Memory B cell (primary cell): ENCODE data around the gene NMNAT2.
"Not testable (repeated sequence)": the region's sequence is repeated elsewhere in the genome, so short reads cannot be mapped to it uniquely, and the experiment has no call there.

Source experiments
- ATAC-seq: fragments of 150-1000 bp; cut with Tn5 transposase; 2 replicates; pipeline ENCODE4 v1.10.0; 2021; ENCODE audit warnings: low read depth, mild to moderate bottlenecking, moderate library complexity
- DNase-seq, 2 donors: peaks; one replicate each; pipeline ENCODE4 v3.0.0; 2022; ENCODE audit warnings: low spot score in 2 of 2
- H3K27ac Mint-ChIP-seq: one replicate; pipeline ENCODE4 v1.8.0; 2022; ENCODE audit warnings: mild to moderate bottlenecking, moderate library complexity, mixed read lengths
- H3K27me3 Mint-ChIP-seq: one replicate; pipeline ENCODE4 v1.8.0; 2022; ENCODE audit warnings: mixed read lengths
- H3K36me3 Mint-ChIP-seq: one replicate; pipeline ENCODE4 v1.8.0; 2022; ENCODE audit warnings: mild to moderate bottlenecking, mixed read lengths
- H3K4me1 Mint-ChIP-seq: one replicate; pipeline ENCODE4 v1.8.0; 2022; ENCODE audit warnings: mixed read lengths
- H3K4me3 Mint-ChIP-seq: one replicate; pipeline ENCODE4 v1.8.0; 2022; ENCODE audit warnings: mild to moderate bottlenecking, moderate library complexity, mixed read lengths
- H3K9me3 Mint-ChIP-seq: one replicate; pipeline ENCODE4 v1.8.0; 2022; ENCODE audit warnings: mixed read lengths

NMNAT2 gene

DNA sequence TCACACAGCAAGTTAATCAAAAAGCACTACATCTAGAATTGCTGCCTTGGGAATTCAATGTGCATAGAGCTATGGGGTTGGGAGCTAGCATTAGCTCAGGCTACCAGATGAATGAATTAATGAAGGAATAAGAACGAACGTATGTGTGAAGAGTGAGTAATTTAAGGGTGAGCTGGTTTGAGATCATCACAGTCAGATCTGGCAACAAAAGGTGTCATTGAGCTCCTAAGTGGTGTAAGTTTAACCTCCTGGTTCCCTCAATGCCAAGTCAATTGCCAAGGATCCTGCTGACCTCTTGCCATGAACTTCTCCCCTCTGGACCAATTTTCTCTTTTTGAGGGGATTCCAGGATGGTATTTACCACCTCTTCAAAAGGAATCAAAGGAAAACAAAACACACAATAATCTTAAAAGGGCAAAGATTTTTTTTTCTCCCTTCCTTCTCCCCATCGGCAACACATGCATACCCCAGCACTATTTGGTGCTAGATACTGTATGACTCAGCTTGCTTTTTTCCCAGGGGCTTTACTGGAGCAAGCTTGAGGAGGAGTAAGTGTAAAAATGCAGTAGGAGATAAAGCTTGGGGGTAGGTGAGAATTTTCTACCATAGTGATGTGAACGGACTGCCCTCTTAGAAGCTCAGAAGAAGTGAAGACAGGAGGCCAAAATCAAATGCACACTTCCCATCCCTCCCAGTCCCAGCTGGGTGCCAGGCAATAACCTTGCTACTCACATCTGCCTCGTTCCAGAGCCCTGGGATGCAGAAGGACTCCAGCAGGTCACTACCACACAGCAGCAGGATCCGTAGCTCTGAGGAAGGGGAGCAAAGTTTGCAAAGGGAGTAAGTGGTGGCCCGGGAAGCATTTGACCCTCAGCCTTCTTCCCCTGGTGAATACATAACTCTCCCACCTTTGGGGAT, 140.1 kb downstream of the NMNAT2 start:
- Mint-ChIP-seq H3K27me3 (peaks cover 9% of the 10 kb centered on the region), H3K36me3 (no peaks in the 10 kb centered on the region), H3K27ac (no peak overlapping the region), H3K9me3 (no peaks in the 10 kb centered on the region), H3K4me1 (no peaks in the 10 kb centered on the region), H3K4me3 (no peak overlapping the region)
- ATAC-seq (no peak), DNase-seq (no peak)

DNA sequence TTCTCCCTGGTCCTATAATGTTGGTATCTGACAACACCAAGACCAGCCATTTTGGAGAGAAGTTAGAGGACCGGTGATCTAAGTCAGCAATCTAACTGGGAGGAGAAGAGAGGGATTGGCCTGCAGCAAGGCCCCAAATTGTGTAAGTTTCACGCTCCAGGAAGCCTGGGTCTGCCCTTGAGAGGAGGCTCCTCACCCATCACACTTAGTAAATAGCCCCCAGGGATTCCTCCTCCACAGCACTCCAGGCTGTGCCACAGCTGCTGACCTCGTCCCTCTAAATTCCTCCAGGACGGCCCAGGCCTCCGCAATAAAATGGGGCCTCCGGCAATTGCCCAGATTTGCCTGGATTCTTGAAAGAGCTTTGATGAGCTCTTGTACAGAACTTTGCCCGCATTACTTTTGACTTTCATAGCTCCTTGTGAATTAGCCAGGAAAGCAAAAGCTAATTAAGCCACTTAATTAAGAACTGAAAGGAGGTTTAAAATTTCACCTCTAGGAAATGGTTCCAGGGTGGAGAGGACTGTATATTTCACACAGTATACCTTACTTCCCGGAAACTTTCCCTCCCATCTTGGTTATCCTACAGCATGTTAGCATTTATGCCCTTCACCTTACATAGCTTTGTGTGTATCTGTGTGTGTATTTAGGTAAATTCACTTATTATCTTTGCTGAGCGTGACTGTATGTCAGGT, 141.6 kb downstream of the NMNAT2 start:
- no peak for DNase-seq
- no peak for ATAC-seq
- H3K27me3 Mint-ChIP-seq = peaks cover 7% of the 10 kb centered on the region
- no peak overlapping the region for H3K4me3 Mint-ChIP-seq
- no peaks in the 10 kb centered on the region for H3K4me1 Mint-ChIP-seq
- no peaks in the 10 kb centered on the region for H3K9me3 Mint-ChIP-seq
- H3K36me3 Mint-ChIP-seq = no peaks in the 10 kb centered on the region
- H3K27ac Mint-ChIP-seq = no peak overlapping the region

DNA sequence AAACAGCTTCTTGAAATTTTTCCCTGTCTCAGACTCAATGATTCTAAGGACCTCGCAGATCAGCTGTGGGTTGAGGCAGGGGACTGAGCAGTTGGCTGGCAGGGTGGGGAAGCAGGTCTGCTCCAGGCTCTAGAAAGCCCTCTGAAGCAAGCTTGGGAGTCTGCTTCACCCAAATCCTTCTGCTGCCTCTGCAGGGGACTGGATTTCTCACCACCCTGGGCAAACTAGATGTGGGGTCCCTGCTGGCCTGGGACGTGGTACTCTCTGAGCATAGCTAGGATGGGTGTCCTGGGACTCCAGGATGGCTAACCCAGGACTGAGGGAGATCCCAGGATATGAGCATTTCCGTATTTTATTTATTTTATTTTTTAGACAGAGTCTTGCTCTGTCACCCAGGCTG, 142.9 kb downstream of the NMNAT2 start:
- no peak for DNase-seq
- Mint-ChIP-seq H3K9me3 (no peaks in the 10 kb centered on the region), H3K4me1 (no peaks in the 10 kb centered on the region), H3K36me3 (no peaks in the 10 kb centered on the region), H3K4me3 (no peak overlapping the region), H3K27me3 (peaks cover 7% of the 10 kb centered on the region), H3K27ac (no peak overlapping the region)
- ATAC-seq = no peak

DNA sequence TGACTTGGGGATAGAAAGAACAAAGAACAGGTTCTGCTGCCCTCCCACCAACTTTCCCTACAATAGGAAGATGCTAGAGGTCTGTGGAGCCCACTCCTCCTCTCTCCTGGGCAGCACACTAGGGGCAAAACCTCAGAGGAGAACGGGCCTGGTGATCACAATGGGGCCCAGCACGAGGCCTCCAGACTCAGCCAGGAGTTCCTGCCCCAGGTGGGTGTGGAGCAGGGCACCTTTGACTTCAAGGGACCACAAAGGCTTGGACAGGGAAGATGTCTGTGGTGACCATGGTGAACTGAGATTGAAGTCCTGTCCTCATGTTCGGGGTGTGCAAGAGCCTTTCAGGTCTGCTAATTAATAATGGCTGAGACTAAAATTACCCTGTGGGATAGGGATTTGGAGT, 143.3 kb downstream of the NMNAT2 start:
- ATAC-seq (no peak), DNase-seq (no peak)
- Mint-ChIP-seq H3K9me3 (no peaks in the 10 kb centered on the region), H3K27me3 (peaks cover 7% of the 10 kb centered on the region), H3K4me3 (no peak overlapping the region), H3K4me1 (no peaks in the 10 kb centered on the region), H3K27ac (no peak overlapping the region), H3K36me3 (no peaks in the 10 kb centered on the region)

DNA sequence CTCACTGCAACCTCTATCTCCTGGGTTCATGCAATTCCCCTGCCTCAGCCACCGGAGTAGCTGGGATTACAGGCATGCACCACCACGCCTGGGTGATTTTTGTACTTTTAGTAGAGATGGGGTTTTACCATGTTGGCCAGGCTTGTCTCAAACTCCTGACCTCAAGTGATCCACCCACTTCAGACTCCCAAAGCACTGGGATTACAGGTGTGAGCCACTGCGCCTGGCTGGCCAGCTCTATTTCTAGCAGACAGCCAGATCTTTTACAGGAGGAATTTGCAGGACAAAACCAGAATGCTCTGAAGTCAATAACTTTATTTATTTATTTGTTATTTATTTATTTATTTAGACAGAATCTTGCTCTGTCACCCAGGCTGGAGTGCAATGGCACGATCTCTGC, 144.2 kb downstream of the NMNAT2 start:
- H3K27me3 Mint-ChIP-seq, H3K36me3 Mint-ChIP-seq, DNase-seq: not testable (repeated sequence)

DNA sequence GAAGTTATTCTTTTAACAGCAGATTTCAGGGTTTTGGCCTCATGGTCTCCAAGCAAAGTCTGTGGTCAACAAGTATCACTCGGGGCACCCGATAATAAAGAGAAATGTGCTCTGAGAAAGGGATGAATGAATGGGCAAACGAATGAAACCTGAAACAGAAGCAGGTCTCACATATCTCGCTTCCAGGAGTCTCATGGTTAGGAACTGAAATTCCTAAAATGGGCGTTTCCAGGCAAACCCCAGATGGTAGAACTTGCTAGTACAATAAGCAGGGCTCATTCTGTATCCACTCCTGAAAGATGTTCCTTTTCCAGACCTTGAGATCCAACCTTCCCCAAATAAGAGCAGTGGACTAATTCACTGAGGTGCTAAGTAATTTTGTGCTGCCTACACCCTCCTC, 144.9 kb downstream of the NMNAT2 start:
- Mint-ChIP-seq H3K4me1 (no peaks in the 10 kb centered on the region), H3K36me3 (no peaks in the 10 kb centered on the region), H3K27me3 (peaks cover 9% of the 10 kb centered on the region), H3K27ac (no peak overlapping the region), H3K9me3 (no peaks in the 10 kb centered on the region), H3K4me3 (no peak overlapping the region)
- DNase-seq (no peak), ATAC-seq (no peak)

More for the DNA sequence above, 144.2 kb downstream of the NMNAT2 start:
- H3K9me3 Mint-ChIP-seq, H3K4me3 Mint-ChIP-seq, H3K4me1 Mint-ChIP-seq, H3K27ac Mint-ChIP-seq, ATAC-seq: not testable (repeated sequence)

DNA sequence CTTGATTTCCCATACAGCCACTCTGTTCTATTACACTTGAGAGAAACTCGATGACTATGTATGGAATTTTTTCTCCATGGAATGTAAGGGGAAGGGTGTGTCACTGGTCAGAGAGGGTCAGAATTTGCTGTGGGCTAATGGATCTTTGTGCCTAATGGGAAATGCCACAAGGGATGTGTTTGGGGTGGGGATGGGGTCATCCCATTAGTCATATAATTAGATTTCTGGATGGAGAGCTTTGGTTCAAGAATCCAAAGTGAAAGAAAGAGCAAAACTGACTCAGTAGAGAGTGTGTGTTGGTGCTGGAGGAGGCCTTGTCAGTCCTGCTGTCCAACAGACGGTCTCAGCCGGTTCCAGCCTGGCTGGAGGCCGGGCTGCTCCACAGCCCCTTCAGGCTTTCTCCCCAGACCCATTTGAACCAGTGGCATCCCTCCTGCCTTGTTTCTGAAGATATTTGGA, 145.8 kb downstream of the NMNAT2 start:
- Mint-ChIP-seq H3K36me3 (no peaks in the 10 kb centered on the region), H3K9me3 (no peaks in the 10 kb centered on the region), H3K27me3 (peaks cover 3% of the 10 kb centered on the region), H3K4me3 (no peak overlapping the region), H3K4me1 (no peaks in the 10 kb centered on the region), H3K27ac (no peak overlapping the region)
- DNase-seq (no peak), ATAC-seq (no peak)

DNA sequence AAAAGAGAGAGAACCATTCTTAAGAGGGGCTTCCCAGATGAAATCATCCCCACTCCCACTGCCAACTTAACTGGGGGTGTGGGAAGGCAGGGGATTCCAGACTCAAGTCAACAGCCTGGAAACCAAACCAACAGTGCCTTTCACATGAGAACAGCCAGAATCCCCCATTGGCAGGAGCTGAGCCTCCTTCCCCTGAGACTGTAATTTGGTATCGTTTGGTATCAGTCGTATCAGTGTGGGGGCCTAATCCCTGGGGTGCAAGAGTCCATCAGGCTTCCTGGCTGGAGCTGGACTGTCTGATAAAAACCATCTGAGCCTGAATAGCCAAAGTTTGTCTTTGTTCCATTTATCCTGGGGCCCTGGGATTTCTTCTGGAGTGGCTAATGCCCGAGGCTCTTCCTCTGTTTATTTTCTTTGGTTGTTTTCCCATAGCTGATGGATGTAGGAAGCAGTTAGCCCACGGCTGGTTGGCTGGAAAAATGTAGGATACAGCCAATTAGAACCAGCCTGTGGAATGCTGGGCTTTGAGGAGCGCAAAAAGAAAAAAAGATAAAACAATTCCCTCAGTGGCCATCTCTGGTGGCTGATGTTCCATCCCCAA, 147.5 kb downstream of the NMNAT2 start:
- Mint-ChIP-seq H3K9me3 (no peaks in the 10 kb centered on the region), H3K27ac (no peak overlapping the region), H3K36me3 (no peaks in the 10 kb centered on the region), H3K4me3 (no peak overlapping the region), H3K27me3 (peaks cover 7% of the 10 kb centered on the region), H3K4me1 (no peaks in the 10 kb centered on the region)
- DNase-seq = no peak
- ATAC-seq = no peak

DNA sequence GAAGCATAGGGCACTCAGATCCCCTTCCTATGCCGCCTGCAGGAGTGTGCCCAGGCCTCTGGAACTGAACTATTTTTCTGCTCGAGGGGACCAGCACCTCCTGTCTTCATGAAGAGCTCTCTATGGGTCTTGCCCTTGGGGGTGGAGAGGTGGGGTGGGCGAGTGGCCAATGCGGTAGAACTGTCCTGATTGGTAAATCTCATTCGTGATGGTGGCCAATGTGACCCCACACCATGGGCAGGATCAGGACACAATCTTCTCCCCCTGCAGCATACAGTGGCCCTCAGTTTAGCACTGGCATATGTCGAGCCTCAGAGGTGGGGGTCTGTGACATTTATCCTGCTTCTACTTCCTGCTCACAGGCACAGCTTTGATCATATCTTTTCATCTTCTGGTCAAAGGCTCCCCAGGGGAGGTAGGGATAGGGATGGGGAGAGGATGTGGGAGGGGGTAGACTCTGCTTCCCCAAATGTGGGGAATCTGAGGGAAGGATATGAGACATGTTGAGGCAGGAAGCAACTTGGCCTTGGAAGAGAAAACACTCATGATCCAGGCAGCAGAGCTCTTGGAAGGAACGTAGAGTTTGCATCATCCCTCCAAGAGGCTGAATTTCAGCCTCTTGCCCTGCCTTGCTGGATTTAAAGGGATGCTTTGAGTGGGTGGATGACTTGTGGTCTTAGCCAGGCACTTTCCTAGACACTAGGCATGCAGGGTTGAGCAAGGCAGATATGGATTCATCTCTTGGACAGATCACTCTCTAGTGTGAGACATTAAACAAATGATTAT, 150.3 kb downstream of the NMNAT2 start:
- ATAC-seq = no peak
- H3K4me1 Mint-ChIP-seq = no peaks in the 10 kb centered on the region
- H3K9me3 Mint-ChIP-seq = no peaks in the 10 kb centered on the region
- H3K27ac Mint-ChIP-seq = no peak overlapping the region
- H3K4me3 Mint-ChIP-seq = no peak overlapping the region
- peaks cover 10% of the 10 kb centered on the region for H3K27me3 Mint-ChIP-seq
- H3K36me3 Mint-ChIP-seq = no peaks in the 10 kb centered on the region
- DNase-seq = no peak

DNA sequence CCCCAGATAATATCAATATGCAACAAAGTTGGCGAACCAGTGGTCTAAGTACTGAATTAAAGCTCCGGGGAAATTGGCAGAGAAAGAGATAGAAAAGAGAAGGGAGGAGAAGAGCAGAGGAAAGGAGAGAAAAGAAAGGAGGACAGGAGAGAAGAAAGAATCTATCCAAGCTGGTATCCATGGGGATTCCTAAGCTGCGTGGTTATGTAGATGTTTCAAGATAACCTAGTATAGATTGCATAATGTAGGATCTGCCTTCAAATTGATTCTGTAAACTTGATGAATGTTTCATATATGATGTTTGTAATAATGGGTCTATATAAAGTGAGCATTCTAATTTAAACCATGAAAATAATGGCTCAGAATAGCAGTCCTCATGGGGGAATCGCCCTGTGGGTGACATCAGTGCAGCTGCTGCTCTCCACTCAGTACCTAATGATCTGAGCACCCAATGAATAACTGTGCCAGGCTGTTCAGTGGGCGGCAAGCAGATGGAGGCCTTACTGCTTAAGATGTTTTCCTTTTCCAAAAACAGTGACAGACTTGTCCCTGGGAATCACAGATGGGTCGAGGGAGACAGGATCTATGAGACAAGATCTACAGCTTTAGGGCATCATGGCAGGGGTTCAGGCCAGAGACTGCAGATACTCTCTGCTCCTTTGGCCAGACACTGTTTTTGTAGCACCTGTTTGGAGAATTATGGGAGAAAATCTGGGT, 154.1 kb downstream of the NMNAT2 start:
- H3K4me1 Mint-ChIP-seq = no peaks in the 10 kb centered on the region
- no peak for ATAC-seq
- H3K4me3 Mint-ChIP-seq = no peak overlapping the region
- H3K9me3 Mint-ChIP-seq = no peaks in the 10 kb centered on the region
- no peak for DNase-seq
- peaks cover 20% of the 10 kb centered on the region for H3K27me3 Mint-ChIP-seq
- no peaks in the 10 kb centered on the region for H3K36me3 Mint-ChIP-seq
- no peak overlapping the region for H3K27ac Mint-ChIP-seq

DNA sequence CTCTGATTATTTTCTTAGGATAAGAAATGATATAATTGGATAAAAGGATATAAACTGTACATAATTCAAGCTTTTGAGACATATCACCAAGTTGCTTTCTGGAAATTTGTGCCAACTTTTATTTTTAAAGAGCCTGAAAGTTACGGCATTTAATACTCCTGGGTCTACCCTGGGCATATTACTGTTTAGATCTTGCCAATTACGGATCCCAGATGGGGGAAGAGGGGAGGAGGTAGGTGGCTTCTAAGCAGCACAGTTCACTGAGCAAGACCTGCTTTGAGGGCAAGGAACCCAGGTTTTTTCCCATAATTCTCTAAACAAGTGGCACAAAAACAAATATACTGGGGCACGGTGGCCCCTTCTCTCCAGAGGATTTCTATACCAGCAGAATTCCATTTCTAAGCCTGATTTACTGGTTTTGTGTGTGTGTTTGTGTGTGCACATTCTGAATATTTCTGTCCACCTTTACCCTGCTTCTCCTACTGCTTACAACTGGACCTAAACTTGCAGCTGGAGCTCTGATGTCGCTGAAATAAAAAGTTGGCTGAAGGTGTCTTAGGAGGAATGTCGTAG, 155.5 kb downstream of the NMNAT2 start:
- no peak for ATAC-seq
- no peak for DNase-seq
- Mint-ChIP-seq H3K27me3 (peaks cover 19% of the 10 kb centered on the region), H3K4me3 (no peak overlapping the region), H3K36me3 (no peaks in the 10 kb centered on the region), H3K4me1 (no peaks in the 10 kb centered on the region), H3K27ac (no peak overlapping the region), H3K9me3 (no peaks in the 10 kb centered on the region)

DNA sequence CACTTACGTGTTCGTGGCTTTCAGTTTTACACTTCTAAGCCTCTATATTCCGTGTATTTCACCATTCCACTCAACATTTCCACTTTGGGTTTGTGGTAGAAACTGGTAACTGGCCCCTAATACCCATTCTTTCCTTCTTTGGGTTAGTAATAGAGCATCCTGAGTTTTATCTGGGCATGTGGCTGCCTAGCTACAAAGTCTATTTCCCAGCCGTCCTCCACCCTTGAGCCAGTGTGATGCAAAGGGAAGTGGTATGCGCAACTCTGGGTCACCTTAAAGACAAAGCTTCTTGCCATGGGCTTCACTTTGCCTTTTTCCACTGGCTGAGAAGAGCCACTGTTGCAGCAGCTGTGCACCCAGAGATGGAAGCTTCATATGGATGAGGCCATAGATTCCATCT, 158.3 kb downstream of the NMNAT2 start:
- Mint-ChIP-seq H3K4me1 (no peaks in the 10 kb centered on the region), H3K27ac (no peak overlapping the region), H3K27me3 (peaks cover 13% of the 10 kb centered on the region), H3K36me3 (no peaks in the 10 kb centered on the region), H3K4me3 (no peak overlapping the region), H3K9me3 (no peaks in the 10 kb centered on the region)
- DNase-seq (no peak), ATAC-seq (no peak)

DNA sequence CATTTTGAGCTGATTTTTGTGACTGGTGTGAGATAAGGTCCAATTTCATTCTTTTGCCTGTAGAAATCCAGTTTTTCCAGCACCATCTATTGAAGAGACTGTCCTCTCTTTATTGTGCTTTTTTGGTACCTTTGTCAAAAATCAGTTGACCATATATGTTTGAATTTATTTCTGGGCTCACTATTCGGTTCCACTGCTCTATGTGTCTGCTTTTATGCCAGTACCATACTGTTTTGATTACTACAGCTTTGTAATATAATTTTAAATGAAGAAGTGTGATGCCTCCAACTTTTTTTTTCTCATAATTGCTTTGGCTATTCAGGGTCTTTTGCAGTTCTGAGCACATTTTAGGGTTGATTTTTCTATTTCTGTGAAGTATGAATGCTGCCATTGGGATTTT, 163.1 kb downstream of the NMNAT2 start:
- H3K27ac Mint-ChIP-seq = no peak overlapping the region
- peaks cover 3% of the 10 kb centered on the region for H3K4me1 Mint-ChIP-seq
- DNase-seq (no peak), ATAC-seq (no peak)
- H3K27me3 Mint-ChIP-seq = peaks cover 10% of the 10 kb centered on the region
- H3K4me3 Mint-ChIP-seq = no peak overlapping the region
- H3K36me3 Mint-ChIP-seq = no peaks in the 10 kb centered on the region
- peaks cover 1% of the 10 kb centered on the region for H3K9me3 Mint-ChIP-seq
